Memory B cell (primary cell): ENCODE measurements around the gene SIAH2.
A peak's percentile ranks its signal among the peaks of the same experiment; 100 is the strongest.
"Not testable (repeated sequence)": the region's sequence is repeated elsewhere in the genome, so short reads cannot be mapped to it uniquely, and the experiment has no call there.

Experiments
- ATAC-seq: fragments of 150-1000 bp; cut with Tn5 transposase; 2 replicates; pipeline ENCODE4 v1.10.0; 2021; ENCODE audit warnings: low read depth, mild to moderate bottlenecking, moderate library complexity
- DNase-seq, 2 donors: peaks; one replicate each; pipeline ENCODE4 v3.0.0; 2022; ENCODE audit warnings: low spot score in 2 of 2
- H3K27ac Mint-ChIP-seq: one replicate; pipeline ENCODE4 v1.8.0; 2022; ENCODE audit warnings: mild to moderate bottlenecking, moderate library complexity, mixed read lengths
- H3K27me3 Mint-ChIP-seq: one replicate; pipeline ENCODE4 v1.8.0; 2022; ENCODE audit warnings: mixed read lengths
- H3K36me3 Mint-ChIP-seq: one replicate; pipeline ENCODE4 v1.8.0; 2022; ENCODE audit warnings: mild to moderate bottlenecking, mixed read lengths
- H3K4me1 Mint-ChIP-seq: one replicate; pipeline ENCODE4 v1.8.0; 2022; ENCODE audit warnings: mixed read lengths
- H3K4me3 Mint-ChIP-seq: one replicate; pipeline ENCODE4 v1.8.0; 2022; ENCODE audit warnings: mild to moderate bottlenecking, moderate library complexity, mixed read lengths
- H3K9me3 Mint-ChIP-seq: one replicate; pipeline ENCODE4 v1.8.0; 2022; ENCODE audit warnings: mixed read lengths

SIAH2 gene, protein sequence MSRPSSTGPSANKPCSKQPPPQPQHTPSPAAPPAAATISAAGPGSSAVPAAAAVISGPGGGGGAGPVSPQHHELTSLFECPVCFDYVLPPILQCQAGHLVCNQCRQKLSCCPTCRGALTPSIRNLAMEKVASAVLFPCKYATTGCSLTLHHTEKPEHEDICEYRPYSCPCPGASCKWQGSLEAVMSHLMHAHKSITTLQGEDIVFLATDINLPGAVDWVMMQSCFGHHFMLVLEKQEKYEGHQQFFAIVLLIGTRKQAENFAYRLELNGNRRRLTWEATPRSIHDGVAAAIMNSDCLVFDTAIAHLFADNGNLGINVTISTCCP

DNA sequence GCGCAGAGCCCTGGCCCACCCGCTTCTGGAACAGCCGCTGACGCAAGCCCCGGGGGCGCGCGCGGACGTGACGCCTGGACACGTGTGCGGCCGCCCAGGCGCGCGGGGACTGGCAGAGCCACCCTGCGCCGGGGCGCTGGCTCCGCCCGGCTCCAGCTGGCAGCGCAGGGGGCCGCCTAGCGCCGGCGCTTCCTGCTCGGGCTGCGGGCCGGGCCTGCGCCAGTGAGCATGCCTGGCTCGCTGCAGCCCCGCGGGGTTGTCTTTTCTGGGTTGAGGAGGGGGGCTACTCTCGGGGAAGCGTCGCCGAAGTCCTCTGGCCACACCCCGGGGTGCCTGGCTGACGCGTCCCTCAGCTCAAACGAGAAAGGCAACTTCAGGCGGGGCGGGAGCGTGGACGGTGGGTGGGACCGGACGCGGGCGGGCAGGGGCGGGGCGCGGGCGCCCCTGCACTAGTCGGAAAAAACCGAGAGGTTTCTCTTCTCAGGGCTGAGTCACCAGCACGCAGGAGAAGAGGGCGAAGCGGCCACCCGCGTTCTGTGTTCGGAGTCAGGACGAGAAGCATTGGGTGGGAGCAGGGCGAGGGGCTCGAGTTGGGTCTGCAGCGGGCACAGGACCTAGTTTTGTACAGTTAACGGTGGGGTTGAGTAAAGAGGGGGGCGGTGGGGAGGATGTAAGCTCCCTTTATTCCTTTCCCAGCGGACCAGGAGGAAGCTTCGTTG lies at the start of gene SIAH2:
TSS of gene SIAH2 (minus strand) at position 48 of the 719 bp plus-strand sequence. CDS start 320 bp downstream, outside the sequence.
- ATAC-seq (peak; percentile 81), DNase-seq (peak; percentile 82 to 88)
- H3K27ac Mint-ChIP-seq, result peak within 1 kb of the TSS; percentile 95
- H3K4me1 Mint-ChIP-seq, result peaks cover 36% of the 10 kb centered on the region
- H3K9me3 Mint-ChIP-seq, result no peaks in the 10 kb centered on the region
- no peaks in the 10 kb centered on the region for H3K36me3 Mint-ChIP-seq
- peak within 1 kb of the TSS; percentile 99 for H3K4me3 Mint-ChIP-seq
- H3K27me3 Mint-ChIP-seq, result peaks cover 1% of the 10 kb centered on the region

DNA sequence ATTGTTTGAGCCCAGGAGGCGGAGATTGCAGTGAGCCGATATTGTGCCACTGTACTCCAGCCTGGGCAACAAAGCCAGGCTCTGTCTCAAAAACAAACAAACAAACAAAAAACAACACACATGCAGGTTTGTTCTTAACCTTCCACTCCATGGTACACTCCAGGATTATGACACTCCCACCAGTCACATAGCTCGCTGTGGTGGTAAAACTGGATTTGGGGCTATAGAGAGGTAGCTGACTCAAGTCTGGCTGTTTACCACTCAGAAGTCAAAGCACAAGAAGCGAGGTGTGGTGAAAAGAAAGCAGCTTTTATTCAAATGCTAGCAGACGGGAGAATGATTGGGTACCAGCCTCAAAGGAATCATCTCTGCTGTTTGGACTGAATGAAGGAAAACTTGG lies 49.0 kb upstream of the SIAH2 start:
- H3K4me3 Mint-ChIP-seq, result no peak overlapping the region
- no peak overlapping the region for H3K27ac Mint-ChIP-seq
- no peaks in the 10 kb centered on the region for H3K9me3 Mint-ChIP-seq
- no peaks in the 10 kb centered on the region for H3K4me1 Mint-ChIP-seq
- ATAC-seq, result no peak
- H3K27me3 Mint-ChIP-seq, result no peaks in the 10 kb centered on the region
- no peaks in the 10 kb centered on the region for H3K36me3 Mint-ChIP-seq
- DNase-seq, result no peak

DNA sequence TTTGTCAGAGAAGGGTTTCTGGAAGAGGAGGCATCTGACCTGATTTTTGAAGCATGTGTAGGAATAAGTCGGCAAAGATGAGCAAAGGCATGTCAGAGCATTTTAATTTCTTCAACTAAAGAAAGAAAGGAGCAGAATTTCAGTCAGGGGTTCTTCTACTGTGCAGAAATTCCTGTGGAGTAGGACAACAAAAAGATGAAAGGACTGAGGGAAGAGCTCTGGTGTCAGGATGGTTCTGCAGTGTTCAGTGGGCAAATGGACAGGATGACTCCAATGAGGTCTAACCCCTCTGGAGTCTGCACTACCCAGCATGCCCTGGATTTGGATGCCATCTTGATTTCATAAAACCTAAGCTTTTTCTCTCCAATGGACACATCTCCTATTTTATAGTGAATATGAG lies 47.7 kb upstream of the SIAH2 start:
- H3K4me1 Mint-ChIP-seq, result no peaks in the 10 kb centered on the region
- H3K27me3 Mint-ChIP-seq, result no peaks in the 10 kb centered on the region
- H3K4me3 Mint-ChIP-seq, result no peak overlapping the region
- ATAC-seq, result no peak
- no peak for DNase-seq
- H3K9me3 Mint-ChIP-seq, result no peaks in the 10 kb centered on the region
- no peak overlapping the region for H3K27ac Mint-ChIP-seq
- H3K36me3 Mint-ChIP-seq, result no peaks in the 10 kb centered on the region

DNA sequence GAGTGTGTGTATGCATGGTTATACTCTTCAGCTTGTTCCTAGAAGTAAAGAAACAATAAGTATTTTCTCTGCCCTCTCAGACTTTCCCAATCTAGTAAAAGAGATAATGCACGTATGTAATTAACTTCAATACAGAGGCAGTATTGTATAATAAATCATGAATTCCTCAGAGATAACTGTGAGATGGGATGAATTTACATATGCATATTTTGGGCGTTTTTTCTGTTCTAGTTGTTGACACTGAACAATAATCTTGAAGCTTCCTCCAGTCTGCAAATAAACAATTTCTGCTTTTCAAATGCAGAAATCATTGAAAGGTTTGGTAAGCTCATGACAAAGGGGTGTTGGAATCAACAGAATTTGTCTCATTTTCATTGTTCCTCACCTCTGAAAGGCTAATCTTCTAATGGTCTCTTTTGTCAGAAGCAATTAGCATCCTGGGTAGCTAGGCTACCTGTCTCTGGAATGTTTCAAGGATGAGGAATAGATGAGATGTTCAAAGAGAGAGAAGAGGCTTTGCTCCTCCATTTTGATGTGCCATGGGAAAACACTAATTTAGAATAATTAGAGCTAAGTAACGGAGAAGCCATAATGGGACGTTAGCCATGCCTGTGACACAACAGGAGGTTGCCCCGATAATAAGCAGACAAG lies 43.3 kb upstream of the SIAH2 start:
- no peaks in the 10 kb centered on the region for H3K27me3 Mint-ChIP-seq
- H3K27ac Mint-ChIP-seq, result no peak overlapping the region
- H3K9me3 Mint-ChIP-seq, result no peaks in the 10 kb centered on the region
- H3K4me3 Mint-ChIP-seq, result no peak overlapping the region
- no peaks in the 10 kb centered on the region for H3K36me3 Mint-ChIP-seq
- ATAC-seq, result no peak
- DNase-seq, result no peak
- no peaks in the 10 kb centered on the region for H3K4me1 Mint-ChIP-seq

DNA sequence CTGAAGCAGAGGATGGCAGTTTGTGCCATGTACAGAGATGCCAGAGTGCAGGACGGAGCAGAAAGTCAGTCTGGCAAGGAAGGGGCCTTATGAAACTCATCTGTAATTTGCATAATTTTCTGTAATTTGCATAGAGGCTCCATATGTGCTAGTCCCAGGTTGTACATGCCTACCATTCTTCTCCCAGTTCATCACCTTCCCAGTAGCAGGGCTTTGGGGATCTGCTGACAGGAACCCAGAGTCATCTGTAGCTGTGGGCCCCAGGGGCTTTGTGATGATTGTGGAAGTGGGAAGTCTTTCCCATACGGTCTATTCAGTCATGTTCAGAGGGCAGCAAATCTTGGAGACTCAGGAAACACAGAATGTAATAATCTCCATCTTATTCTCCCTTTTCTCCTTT lies 42.4 kb upstream of the SIAH2 start:
- no peaks in the 10 kb centered on the region for H3K36me3 Mint-ChIP-seq
- no peak for DNase-seq
- no peaks in the 10 kb centered on the region for H3K27me3 Mint-ChIP-seq

DNA sequence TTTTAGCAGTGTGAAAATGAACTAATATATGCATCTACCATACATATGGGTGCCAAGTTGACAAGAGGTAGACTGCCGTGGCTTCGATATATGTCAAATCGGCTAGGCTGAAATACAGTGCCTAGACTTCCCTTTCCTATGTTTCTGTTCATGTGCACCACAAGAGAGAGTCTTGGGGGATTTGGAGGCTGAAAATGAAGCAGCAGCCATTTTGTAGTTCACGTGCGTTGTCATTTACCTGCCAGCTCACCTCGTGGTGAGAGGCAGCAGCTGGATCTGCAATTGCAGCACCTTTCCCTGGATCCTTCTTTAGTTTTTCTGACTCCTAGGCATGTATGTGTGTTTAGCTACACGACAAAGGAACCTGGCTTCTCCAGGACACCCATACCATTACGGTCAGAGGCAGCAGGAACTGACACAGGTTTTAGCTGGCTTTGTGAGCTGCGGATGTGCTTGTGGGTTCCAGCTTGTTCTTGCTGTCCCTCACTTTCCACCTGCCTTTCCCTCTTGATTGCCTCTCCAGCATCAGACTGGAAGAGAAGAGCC lies 40.5 kb upstream of the SIAH2 start:
- Mint-ChIP-seq H3K27ac (no peak overlapping the region), H3K9me3 (no peaks in the 10 kb centered on the region), H3K4me1 (peaks cover 4% of the 10 kb centered on the region), H3K36me3 (no peaks in the 10 kb centered on the region), H3K27me3 (no peaks in the 10 kb centered on the region), H3K4me3 (no peak overlapping the region)
- DNase-seq, result no peak
- ATAC-seq, result no peak

More for the DNA sequence above, 42.4 kb upstream of the SIAH2 start:
- H3K4me3 Mint-ChIP-seq, result no peak overlapping the region
- H3K9me3 Mint-ChIP-seq, result no peaks in the 10 kb centered on the region
- no peaks in the 10 kb centered on the region for H3K4me1 Mint-ChIP-seq
- no peak overlapping the region for H3K27ac Mint-ChIP-seq
- ATAC-seq, result no peak

DNA sequence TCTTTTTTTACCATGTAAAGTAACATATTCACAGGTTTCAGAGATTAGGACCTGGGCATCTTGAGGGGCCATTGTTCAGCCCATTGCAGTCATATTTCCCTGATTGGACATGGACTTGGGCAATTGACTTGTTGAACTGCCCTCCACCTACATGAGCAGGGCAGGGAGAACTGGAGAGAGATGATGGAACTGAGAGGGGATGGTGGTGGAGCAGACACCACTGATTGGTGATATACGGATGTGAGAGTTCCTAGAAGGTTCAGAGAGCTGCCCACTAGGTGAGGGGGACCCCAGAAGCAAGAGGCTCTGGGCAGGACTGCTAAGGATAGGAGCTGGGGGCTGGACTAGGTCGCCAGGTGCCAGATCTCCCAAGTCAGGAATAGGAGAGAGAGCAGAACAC lies 37.8 kb upstream of the SIAH2 start:
- H3K4me1 Mint-ChIP-seq, result peaks cover 11% of the 10 kb centered on the region
- ATAC-seq, result no peak
- peaks cover 2% of the 10 kb centered on the region for H3K36me3 Mint-ChIP-seq
- H3K27me3 Mint-ChIP-seq, result no peaks in the 10 kb centered on the region
- H3K27ac Mint-ChIP-seq, result no peak overlapping the region
- H3K4me3 Mint-ChIP-seq, result no peak overlapping the region
- no peak for DNase-seq
- peaks cover 2% of the 10 kb centered on the region for H3K9me3 Mint-ChIP-seq

DNA sequence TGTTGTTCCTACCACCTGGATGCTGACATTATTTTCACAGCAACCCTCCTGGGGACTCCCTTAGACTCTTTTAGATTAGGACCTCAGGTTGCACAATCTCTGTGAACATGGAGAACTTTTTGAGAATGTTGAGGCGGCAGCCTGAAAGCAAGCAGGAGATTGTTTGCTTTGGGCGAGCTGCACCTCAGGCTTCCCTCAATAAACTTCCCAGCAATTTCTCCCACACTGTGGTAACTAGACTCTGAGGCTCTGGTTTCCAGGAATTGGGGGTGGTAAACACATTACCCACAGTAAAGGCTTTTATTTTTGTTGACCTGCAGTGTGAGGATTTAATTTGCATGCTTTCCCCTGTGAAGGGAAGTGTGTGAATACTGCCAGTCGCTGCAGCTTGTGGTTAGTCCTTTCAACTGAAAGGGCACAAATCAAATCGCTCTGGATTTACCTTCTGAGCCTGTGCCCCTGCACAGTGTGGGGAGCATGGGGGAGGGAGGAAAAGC lies 35.2 kb upstream of the SIAH2 start:
- DNase-seq, result no peak
- Mint-ChIP-seq H3K27me3 (no peaks in the 10 kb centered on the region), H3K4me1 (peaks cover 11% of the 10 kb centered on the region), H3K27ac (no peak overlapping the region), H3K9me3 (peaks cover 2% of the 10 kb centered on the region), H3K4me3 (peak overlapping the region; percentile 25), H3K36me3 (peaks cover 2% of the 10 kb centered on the region)
- peak; percentile 74 for ATAC-seq

DNA sequence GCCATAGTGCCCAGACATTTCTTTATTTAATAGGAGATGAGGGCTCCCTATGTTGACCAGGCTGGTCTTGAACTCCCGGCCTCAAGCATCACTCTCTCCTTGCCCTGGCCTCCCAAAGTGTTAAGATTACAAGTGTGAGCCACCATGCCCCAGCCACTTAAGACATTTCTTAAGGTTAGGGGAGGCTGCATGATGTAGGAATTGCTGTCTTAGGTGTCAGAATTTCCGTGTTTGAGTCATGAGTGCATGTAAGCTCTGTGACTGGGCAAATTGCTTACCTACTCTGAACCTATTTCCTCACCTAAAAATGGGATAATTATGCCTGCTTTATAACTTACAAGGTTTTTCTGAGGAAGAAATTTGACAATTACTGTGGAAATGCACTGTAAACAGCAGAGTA lies 34.2 kb upstream of the SIAH2 start:
- no peak overlapping the region for H3K4me3 Mint-ChIP-seq
- H3K36me3 Mint-ChIP-seq, result peaks cover 2% of the 10 kb centered on the region
- no peak for ATAC-seq
- no peaks in the 10 kb centered on the region for H3K27me3 Mint-ChIP-seq
- DNase-seq, result no peak
- no peak overlapping the region for H3K27ac Mint-ChIP-seq
- H3K4me1 Mint-ChIP-seq, result peaks cover 11% of the 10 kb centered on the region
- peaks cover 2% of the 10 kb centered on the region for H3K9me3 Mint-ChIP-seq

DNA sequence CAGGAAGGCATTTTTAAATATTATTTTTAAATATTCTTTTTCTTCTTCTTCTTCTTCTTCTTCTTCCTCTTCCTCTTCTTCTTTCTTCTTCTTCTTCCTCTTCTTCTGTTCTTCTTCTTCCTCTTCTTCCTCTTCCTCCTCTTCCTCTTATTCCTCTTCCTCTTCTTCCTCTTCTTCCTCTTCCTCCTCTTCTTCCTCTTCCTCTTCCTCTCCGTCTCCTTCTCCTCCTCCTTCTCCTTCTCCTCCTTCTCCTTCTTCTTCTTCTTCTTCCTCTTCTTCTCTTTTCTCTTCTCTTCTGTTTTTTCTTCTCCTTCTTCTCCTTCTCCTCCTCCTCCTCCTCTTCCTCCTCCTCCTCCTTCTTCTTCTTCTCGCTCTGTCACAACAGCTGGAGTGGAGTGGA lies 33.6 kb upstream of the SIAH2 start:
- ATAC-seq, H3K9me3 Mint-ChIP-seq, H3K27ac Mint-ChIP-seq, DNase-seq, H3K4me3 Mint-ChIP-seq, H3K27me3 Mint-ChIP-seq, H3K36me3 Mint-ChIP-seq: not testable (repeated sequence)
- H3K4me1 Mint-ChIP-seq, result peaks cover 11% of the 10 kb centered on the region

DNA sequence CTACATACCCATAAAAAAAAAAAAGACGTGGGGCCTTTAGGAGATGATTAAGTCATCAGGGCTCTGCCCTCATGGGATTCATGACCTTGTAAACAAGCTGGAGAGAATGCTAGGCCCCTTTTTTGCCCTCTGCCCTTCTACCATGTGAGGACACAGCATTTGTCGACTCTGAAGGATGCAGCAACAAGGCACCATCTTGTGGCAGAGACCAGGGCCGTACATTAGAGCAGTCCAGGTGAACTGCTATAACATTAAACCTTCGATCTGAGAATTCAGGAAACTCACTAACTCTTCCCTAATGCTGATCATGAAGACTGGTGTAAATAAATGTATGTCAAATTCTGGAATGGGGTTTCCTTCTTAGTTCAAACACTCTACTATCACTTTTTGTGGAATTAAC lies 30.7 kb upstream of the SIAH2 start:
- ATAC-seq (no peak), DNase-seq (no peak)
- H3K4me3 Mint-ChIP-seq, result no peak overlapping the region
- H3K27me3 Mint-ChIP-seq, result no peaks in the 10 kb centered on the region
- H3K4me1 Mint-ChIP-seq, result peaks cover 9% of the 10 kb centered on the region
- peaks cover 2% of the 10 kb centered on the region for H3K9me3 Mint-ChIP-seq
- H3K36me3 Mint-ChIP-seq, result peaks cover 2% of the 10 kb centered on the region
- no peak overlapping the region for H3K27ac Mint-ChIP-seq

DNA sequence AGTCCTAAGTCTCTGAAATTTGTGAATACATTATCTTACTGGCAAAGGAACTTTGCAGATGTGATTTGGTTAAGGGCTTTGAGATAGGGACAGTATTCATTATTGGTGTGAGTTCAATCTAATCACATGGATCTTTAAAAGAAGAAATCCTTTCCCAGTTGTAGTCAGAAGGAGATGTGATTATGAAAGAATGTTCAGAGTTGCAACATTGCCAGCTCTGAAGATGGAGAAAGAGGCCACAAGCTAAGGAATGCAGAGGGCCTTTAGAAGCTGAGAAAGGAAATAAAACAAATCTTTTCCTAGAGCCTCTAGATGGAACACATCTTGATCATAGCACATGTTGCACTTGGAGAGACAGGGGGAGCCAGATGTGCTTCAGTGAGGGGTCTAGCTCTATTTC lies 27.7 kb upstream of the SIAH2 start:
- ATAC-seq (no peak), DNase-seq (no peak)
- Mint-ChIP-seq H3K27ac (no peak overlapping the region), H3K4me1 (peaks cover 3% of the 10 kb centered on the region), H3K27me3 (peaks cover 2% of the 10 kb centered on the region), H3K9me3 (no peaks in the 10 kb centered on the region), H3K4me3 (no peak overlapping the region), H3K36me3 (no peaks in the 10 kb centered on the region)

DNA sequence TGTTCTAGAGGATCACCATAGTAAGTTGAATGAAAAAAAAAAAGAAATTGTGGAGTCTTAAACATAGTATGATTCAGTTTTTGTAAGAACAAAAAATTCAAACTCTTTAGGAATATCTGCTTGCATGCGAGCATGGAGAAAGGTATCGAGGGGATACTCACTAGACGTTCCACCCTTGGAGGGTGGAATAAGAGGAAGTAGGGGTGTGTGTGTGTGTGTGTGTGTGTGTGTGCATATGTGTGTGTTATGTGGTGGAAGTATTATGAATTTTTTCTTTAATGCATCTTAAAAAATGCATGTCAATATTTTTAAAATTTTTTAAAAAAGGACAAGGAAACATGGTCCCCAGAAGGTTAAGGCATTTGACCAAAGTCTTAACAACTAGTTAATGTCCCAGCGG lies 26.5 kb upstream of the SIAH2 start:
- DNase-seq (no peak), ATAC-seq (no peak)
- peaks cover 2% of the 10 kb centered on the region for H3K27me3 Mint-ChIP-seq
- H3K36me3 Mint-ChIP-seq, result no peaks in the 10 kb centered on the region
- H3K4me1 Mint-ChIP-seq, result peaks cover 3% of the 10 kb centered on the region
- no peaks in the 10 kb centered on the region for H3K9me3 Mint-ChIP-seq
- H3K27ac Mint-ChIP-seq, result no peak overlapping the region
- no peak overlapping the region for H3K4me3 Mint-ChIP-seq

DNA sequence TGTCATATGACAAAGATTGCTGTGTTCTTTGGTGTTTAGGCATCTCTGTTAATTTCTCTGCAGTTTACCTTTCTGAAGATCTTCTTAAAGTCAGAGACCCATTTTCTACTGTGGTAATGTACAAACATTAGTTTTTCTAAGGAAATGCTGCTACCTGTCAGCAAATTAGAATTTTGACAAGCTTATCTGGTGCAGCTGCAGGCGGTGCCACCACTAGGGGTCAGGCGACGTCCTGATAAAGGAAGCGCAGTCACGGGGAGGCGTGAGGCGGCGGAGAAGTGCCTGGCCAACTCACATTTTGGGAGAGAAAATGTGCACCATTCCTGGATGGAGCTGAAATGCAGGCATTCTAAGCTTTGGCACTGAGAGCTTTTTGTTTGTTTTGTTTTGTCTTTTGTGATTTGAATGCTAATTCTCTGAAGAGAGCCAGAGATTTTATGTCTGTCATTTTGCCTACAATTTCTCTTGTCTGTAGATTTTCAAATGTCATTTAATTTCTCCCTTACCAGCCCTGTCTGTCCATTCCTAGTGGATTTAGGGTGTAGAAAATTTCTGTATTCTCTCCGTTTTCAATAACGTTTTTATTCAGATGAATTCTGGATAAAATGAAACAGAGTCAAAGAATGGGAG lies 24.9 kb upstream of the SIAH2 start:
- no peaks in the 10 kb centered on the region for H3K9me3 Mint-ChIP-seq
- H3K4me1 Mint-ChIP-seq, result peaks cover 3% of the 10 kb centered on the region
- peak; percentile 67 to 74 for DNase-seq
- ATAC-seq, result peak; percentile 95
- no peak overlapping the region for H3K4me3 Mint-ChIP-seq
- H3K36me3 Mint-ChIP-seq, result no peaks in the 10 kb centered on the region
- no peak overlapping the region for H3K27ac Mint-ChIP-seq
- H3K27me3 Mint-ChIP-seq, result peaks cover 2% of the 10 kb centered on the region
